Liver (tissue), 9 donors: Measurements from ENCODE around the gene FBP2. TPM values are rescaled to one million over a fixed set of nuclear protein-coding genes. Genes with fewer than 3 reads are reported as not detected.

Experiments used
- DNase-seq: peaks from one replicate; pipeline ENCODE4 v3.0.0-alpha.2; 2017; ENCODE audit warnings: low spot score
- H3K27ac ChIP-seq, 2 donors: one replicate each; pipeline ENCODE4 v1.7.0; 2013; ENCODE audit warnings: inconsistent platforms in 2 of 2, low read length in 2 of 2, control low read depth in 1 of 2, low read depth in 1 of 2, mild to moderate bottlenecking in 1 of 2
- H3K27me3 ChIP-seq, 4 donors: one replicate each; pipeline versions ENCODE4 v1.6.1 to v1.7.0; 2013; ENCODE audit warnings: low read length in 3 of 4, inconsistent platforms in 1 of 4, mild to moderate bottlenecking in 1 of 4, moderate library complexity in 1 of 4; ENCODE audit not compliant: control insufficient read depth in 4 of 4, insufficient read depth in 4 of 4
- H3K36me3 ChIP-seq, 4 donors: one replicate each; pipeline versions ENCODE4 v1.6.1 to v1.7.0; 2013; ENCODE audit warnings: low read length in 3 of 4, mild to moderate bottlenecking in 3 of 4, low read depth in 1 of 4, moderate library complexity in 1 of 4; ENCODE audit not compliant: control insufficient read depth in 4 of 4, insufficient read depth in 3 of 4
- H3K4me1 ChIP-seq, 4 donors: one replicate each; pipeline versions ENCODE4 v1.6.1 to v1.7.0; 2013; ENCODE audit warnings: low read length in 3 of 4, mild to moderate bottlenecking in 3 of 4, moderate library complexity in 1 of 4; ENCODE audit not compliant: control insufficient read depth in 4 of 4, insufficient read depth in 4 of 4
- H3K4me3 ChIP-seq, 3 donors: one replicate each; pipeline versions ENCODE4 v1.6.1 to v1.7.0; 2013; ENCODE audit warnings: low read length in 3 of 3, control low read depth in 1 of 3, low read depth in 1 of 3, mild to moderate bottlenecking in 1 of 3
- H3K9ac ChIP-seq, 2 donors: one replicate each; pipeline ENCODE4 v1.7.0; 2013; ENCODE audit warnings: low read length in 2 of 2, mild to moderate bottlenecking in 2 of 2, moderate library complexity in 2 of 2, control low read depth in 1 of 2, low read depth in 1 of 2
- H3K9me3 ChIP-seq, 4 donors: one replicate each; pipeline versions ENCODE4 v1.6.1 to v1.7.0; 2013; ENCODE audit warnings: low read length in 3 of 4; ENCODE audit not compliant: control insufficient read depth in 4 of 4
- ATF3 ChIP-seq: IDR thresholded peaks from 2 replicates; pipeline ENCODE4 v1.6.1; 2016; ENCODE audit warnings: antibody characterized with exemption
- CTCF ChIP-seq: fragments of 150-350 bp; IDR thresholded peaks from 2 replicates; pipeline ENCODE4 v1.5.1; 2017; ENCODE audit warnings: improper control_type of control experiment, low read depth, low read length; ENCODE audit not compliant: missing input control
- EGR1 ChIP-seq, 2 donors: IDR thresholded peaks; 2 replicates each; pipeline ENCODE4 v1.6.1; 2016 to 2018; ENCODE audit warnings: antibody characterized with exemption in 2 of 2, low read depth in 2 of 2
- FOXA1 ChIP-seq: IDR thresholded peaks from 2 replicates; pipeline ENCODE4 v1.6.1; 2016; ENCODE audit warnings: antibody characterized with exemption
- FOXA2 ChIP-seq: IDR thresholded peaks from 2 replicates; pipeline ENCODE4 v1.6.1; 2016; ENCODE audit warnings: antibody characterized with exemption
- GABPA ChIP-seq, 2 donors: IDR thresholded peaks in 1 of 2; conservative IDR thresholded peaks in 1 of 2; 2 replicates each; pipeline ENCODE4 v1.6.1; 2016; ENCODE audit warnings: antibody characterized with exemption in 2 of 2, mild to moderate bottlenecking in 1 of 2, moderate library complexity in 1 of 2
- HNF4A ChIP-seq, 2 donors: conservative IDR thresholded peaks; 2 replicates each; pipeline ENCODE4 v1.6.1; 2016; ENCODE audit warnings: antibody characterized with exemption in 2 of 2, mild to moderate bottlenecking in 2 of 2
- HNF4G ChIP-seq: IDR thresholded peaks from 2 replicates; pipeline ENCODE4 v1.6.1; 2016; ENCODE audit warnings: antibody characterized with exemption
- MAX ChIP-seq: IDR thresholded peaks from 2 replicates; pipeline ENCODE4 v1.6.1; 2016; ENCODE audit warnings: antibody characterized with exemption
- NR2F2 ChIP-seq: IDR thresholded peaks from 2 replicates; pipeline ENCODE4 v1.6.1; 2016; ENCODE audit warnings: antibody characterized with exemption
- RAD21 ChIP-seq, 2 donors: IDR thresholded peaks; 2 replicates each; pipeline ENCODE4 v1.6.1; 2016; ENCODE audit warnings: antibody characterized with exemption in 2 of 2, mild to moderate bottlenecking in 2 of 2
- REST ChIP-seq: IDR thresholded peaks from 2 replicates; pipeline ENCODE4 v1.6.1; 2016; ENCODE audit warnings: antibody characterized with exemption, mild to moderate bottlenecking
- RXRA ChIP-seq, 2 donors: IDR thresholded peaks; 2 replicates each; pipeline ENCODE4 v1.6.1; 2017 to 2018; ENCODE audit warnings: antibody characterized with exemption in 2 of 2, mild to moderate bottlenecking in 1 of 2
- SP1 ChIP-seq: IDR thresholded peaks from 2 replicates; pipeline ENCODE4 v1.6.1; 2018; ENCODE audit warnings: antibody characterized with exemption, mild to moderate bottlenecking
- YY1 ChIP-seq: IDR thresholded peaks from 2 replicates; pipeline ENCODE4 v1.6.1; 2016; ENCODE audit warnings: antibody characterized with exemption, mild to moderate bottlenecking
- ZBTB33 ChIP-seq: IDR thresholded peaks from 2 replicates; pipeline ENCODE4 v1.6.1; 2016; ENCODE audit warnings: antibody characterized with exemption
- WGBS: extraction: QIAGEN DNeasy Blood & Tissue Kit; methylation state at CpG from one replicate; pipeline ENCODE4 v1.1.7; 2013; 5-methylcytosine and 5-hydroxymethylcytosine counted together
- polyA plus RNA-seq, 2 donors: library from polyadenylated mRNA; stranded (reverse) in 1 of 2; unstranded in 1 of 2; fragments of 200-250 nt in 1 of 2; fragments of >200 nt in 1 of 2; fragmentation: Nextera tagmentation in 1 of 2; extraction: Ambion mirVana in 1 of 2; gene quantifications; one replicate each; pipeline versions ENCODE4 v1.2.1 to v1.2.3, GENCODE V29; 2013 to 2015
- total RNA-seq, 2 donors: library from RNA; depleted of rRNA; stranded (reverse); fragments of >200 nt; gene quantifications; one replicate each; pipeline ENCODE4 v1.2.3, GENCODE V29; 2014
- donor health status: healthy.
- donor health status: healthy.
- donor health status: healthy.
- donor health status: healthy.
- donor health status: healthy.

The FBP2 gene
- total and polyA plus RNA-seq, 4 donors, result not detected

- 14% methylated on average over 15 of the region's 15 CpGs for WGBS
- TF ChIP-seq REST, result no peak
- peak; percentile 7 for TF ChIP-seq YY1
- TF ChIP-seq MAX, result no peak
- no peak for TF ChIP-seq EGR1 (IDR thresholded peaks at IDR 0.05; ENCODE audit: low read depth in 2 of 2)
- no peak for TF ChIP-seq FOXA1
- TF ChIP-seq HNF4A (conservative IDR thresholded peaks at IDR 0.05), result peak in 1 of 2 donors; percentile 1
- no peak for TF ChIP-seq CTCF
- peak; percentile 29 for TF ChIP-seq SP1
- no peak for TF ChIP-seq NR2F2
- TF ChIP-seq RXRA (IDR thresholded peaks at IDR 0.05), result peak; percentile 3 to 20
- TF ChIP-seq HNF4G, result no peak
- no peak for TF ChIP-seq RAD21 (IDR thresholded peaks at IDR 0.05)
- peak overlapping the region; percentile 64 to 88 (median 65) for H3K4me3 ChIP-seq
- H3K4me1 ChIP-seq, result peaks cover 0 to 34% (median 13%) of the 10 kb centered on the region in 4 donors
- peak overlapping the region; percentile 60 to 75 for H3K9ac ChIP-seq
- no peaks in the 10 kb centered on the region for H3K27me3 ChIP-seq
- no peaks in the 10 kb centered on the region for H3K9me3 ChIP-seq
- peak overlapping the region; percentile 95 to 98 for H3K27ac ChIP-seq
- no peak for DNase-seq
- peaks cover 0 to 3% (median 0%) of the 10 kb centered on the region in 4 donors for H3K36me3 ChIP-seq
These were observed 46.4 kb upstream of the FBP2 start for GRCh38 chr9:94639999-94640376.

GRCh38 chr9:94639061-94639998 lies 45.7 kb upstream of the FBP2 start, which contains the start of gene FBP1:
Gene FBP1 (minus strand): TSS chr9:94639518. CDS start chr9:94639310, 208 bp downstream.
- Histone ChIP-seq H3K27ac (peak within 1 kb of the TSS; percentile 95 to 98), H3K27me3 (no peaks in the 10 kb centered on the region), H3K4me3 (peak within 1 kb of the TSS; percentile 65 to 94 (median 88)), H3K4me1 (peaks cover 0 to 38% (median 16%) of the 10 kb centered on the region in 4 donors), H3K9ac (peak within 1 kb of the TSS; percentile 75 to 85), H3K36me3 (peaks cover 0 to 3% (median 0%) of the 10 kb centered on the region in 4 donors), H3K9me3 (no peaks in the 10 kb centered on the region)
- DNase-seq, result peak; percentile 70
- WGBS, result 2% methylated on average over 79 of the region's 79 CpGs
- no peak for TF ChIP-seq FOXA1
- TF ChIP-seq RAD21 (IDR thresholded peaks at IDR 0.05), result no peak
- TF ChIP-seq NR2F2, result peak; percentile 48
- TF ChIP-seq REST, result peak; percentile 26
- peak in 1 of 2 donors; percentile 50 for TF ChIP-seq GABPA (IDR thresholded peaks at IDR 0.05 in 1 of 2, conservative IDR thresholded peaks at IDR 0.05 in 1 of 2)
- peak; percentile 12 to 44 for TF ChIP-seq HNF4A (conservative IDR thresholded peaks at IDR 0.05)
- no peak for TF ChIP-seq FOXA2
- no peak for TF ChIP-seq ATF3
- TF ChIP-seq HNF4G, result no peak
- peak; percentile 75 for TF ChIP-seq SP1
- TF ChIP-seq ZBTB33, result no peak
